GOT3 (cell line): ENCODE data around the gene PRSS2.

Source experiments
- DNase-seq: peaks from one replicate; lab custom pipeline; 2025; ENCODE audit warnings: mixed read lengths; lab: John Stamatoyannopoulos, UW

PRSS2 gene

DNA sequence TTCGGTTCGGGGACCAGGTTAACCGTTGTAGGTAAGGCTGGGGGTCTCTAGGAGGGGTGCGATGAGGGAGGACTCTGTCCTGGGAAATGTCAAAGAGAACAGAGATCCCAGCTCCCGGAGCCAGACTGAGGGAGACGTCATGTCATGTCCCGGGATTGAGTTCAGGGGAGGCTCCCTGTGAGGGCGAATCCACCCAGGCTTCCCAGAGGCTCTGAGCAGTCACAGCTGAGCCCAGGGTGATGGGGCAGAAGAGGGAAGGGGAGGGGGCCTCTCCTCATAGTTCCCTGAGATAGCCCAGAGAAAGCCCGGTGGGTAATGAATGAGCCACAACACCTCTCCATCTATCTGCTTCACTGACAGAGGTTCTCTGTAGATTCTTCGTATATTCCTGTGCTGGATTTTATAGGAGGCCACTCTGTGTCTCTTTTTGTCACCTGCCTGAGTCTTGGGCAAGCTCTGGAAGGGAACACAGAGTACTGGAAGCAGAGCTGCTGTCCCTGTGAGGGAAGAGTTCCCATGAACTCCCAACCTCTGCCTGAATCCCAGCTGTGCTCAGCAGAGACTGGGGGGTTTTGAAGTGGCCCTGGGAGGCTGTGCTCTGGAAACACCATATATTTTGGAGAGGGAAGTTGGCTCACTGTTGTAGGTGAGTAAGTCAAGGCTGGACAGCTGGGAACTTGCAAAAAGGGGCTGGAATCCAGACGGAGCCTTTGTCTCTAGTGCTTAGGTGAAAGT, 16.4 kb downstream of the PRSS2 start:
- no peak for DNase-seq

DNA sequence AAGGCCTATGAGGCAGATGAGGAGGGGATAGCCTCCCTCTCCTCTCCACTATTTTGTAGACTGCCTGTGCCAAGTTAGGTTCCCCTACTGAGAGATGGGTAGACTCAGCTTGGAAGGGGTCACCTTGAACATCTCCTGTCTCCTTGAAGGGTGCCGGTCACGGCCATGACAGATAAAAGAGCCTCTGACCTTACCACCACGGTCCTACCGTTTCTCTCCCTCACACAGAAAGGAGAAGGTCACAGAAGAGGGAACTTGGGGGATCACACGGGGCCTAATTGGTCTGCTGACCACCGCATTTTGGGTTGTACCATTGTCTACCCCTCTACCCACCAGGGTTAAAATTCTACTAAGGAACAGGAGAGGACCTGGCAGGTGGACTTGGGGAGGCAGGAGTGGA, 17.0 kb downstream of the PRSS2 start:
- DNase-seq, result no peak

DNA sequence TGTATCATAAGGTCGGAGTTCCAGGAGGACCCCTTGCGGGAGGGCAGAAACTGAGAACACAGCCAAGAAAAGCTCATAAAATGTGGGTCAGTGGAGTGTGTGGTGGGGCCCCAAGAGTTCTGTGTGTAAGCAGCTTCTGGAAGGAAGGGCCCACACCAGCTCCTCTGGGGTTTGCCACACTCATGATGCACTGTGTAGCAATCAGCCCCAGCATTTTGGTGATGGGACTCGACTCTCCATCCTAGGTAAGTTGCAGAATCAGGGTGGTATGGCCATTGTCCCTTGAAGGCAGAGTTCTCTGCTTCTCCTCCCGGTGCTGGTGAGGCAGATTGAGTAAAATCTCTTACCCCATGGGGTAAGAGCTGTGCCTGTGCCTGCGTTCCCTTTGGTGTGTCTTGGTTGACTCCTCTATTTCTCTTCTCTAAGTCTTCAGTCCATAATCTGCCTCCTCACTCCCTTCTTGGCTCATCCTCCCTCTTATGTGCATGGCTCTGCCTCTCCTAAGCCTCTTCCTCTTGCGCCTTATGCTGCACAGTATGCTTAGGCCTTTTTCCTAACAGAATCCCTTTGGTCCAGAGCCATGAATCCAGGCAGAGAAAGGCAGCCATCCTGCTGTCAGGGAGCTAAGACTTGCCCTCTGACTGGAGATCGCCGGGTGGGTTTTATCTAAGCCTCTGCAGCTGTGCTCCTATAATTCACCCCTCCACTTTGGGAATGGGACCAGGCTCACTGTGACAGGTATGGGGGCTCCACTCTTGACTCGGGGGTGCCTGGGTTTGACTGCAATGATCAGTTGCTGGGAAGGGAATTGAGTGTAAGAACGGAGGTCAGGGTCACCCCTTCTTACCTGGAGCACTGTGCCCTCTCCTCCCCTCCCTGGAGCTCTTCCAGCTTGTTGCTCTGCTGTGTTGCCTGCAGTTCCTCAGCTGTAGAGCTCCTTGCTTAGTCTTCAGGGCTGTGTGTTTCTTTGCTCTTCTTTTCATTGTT, 17.8 kb downstream of the PRSS2 start:
- no peak for DNase-seq

DNA sequence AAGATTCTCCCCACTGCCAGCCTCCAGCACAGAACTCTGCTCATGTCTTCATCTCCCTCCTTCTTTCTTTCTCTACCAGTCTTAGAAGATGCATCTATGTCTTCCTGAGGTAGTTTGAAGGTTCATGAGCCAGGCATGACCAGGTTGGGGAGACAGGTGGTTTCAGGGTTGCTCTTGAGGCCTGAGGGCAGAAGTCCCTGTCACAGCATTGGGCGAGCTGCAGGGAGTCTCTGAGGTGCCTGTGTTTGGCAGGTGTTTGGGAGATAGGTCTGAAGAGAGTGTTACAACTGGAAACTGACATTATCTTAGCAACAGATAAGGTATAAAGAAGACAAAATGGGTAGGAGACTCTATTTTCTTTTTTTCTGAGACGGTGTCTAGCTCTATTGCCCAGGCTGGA, 18.7 kb downstream of the PRSS2 start:
- DNase-seq, result no peak

DNA sequence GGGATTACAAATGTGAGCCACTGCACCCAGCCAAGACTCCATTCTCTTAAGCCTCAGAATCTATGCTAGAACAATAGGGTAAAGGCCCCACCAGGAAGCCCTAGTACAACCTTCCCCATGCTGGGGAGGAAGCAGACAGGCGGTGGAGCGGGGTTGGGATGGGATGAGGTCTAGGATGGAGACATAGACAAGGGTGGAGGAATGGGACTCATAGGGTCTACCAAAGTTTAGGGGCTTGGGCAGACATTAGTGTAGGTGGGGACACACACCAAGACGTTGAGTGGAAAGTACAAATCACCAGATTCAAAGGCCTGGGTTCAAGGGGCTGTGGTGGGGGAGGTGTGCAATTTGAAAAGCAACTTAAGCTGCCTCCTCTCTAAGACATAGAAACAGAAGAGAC, 19.3 kb downstream of the PRSS2 start:
- DNase-seq, result no peak

DNA sequence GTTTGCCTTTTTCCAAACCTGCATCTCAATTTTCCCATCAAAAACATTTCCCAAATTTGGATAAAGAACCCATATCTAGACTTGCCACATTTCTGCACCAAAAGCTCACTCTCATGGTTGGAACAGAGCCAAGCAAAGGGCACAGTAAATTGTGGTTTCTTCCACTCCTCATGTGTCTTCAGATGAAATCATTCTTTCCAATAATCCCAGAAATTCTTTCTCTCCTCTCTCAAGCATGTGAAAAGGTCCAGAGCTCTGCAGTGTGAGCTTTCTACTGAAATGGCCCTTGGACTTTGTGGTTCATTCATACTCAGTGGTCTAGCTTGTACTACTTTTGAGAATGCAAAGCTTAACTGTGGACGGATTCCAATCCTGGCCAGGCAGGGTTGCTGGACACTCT, 19.8 kb downstream of the PRSS2 start:
- DNase-seq, result no peak

DNA sequence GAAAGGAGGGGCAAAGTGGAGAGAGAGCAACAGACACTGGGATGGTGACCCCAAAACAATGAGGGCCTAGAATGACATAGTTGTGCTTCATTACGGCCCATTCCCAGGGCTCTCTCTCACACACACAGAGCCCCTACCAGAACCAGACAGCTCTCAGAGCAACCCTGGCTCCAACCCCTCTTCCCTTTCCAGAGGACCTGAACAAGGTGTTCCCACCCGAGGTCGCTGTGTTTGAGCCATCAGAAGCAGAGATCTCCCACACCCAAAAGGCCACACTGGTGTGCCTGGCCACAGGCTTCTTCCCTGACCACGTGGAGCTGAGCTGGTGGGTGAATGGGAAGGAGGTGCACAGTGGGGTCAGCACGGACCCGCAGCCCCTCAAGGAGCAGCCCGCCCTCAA, 20.7 kb downstream of the PRSS2 start:
- DNase-seq, result no peak

DNA sequence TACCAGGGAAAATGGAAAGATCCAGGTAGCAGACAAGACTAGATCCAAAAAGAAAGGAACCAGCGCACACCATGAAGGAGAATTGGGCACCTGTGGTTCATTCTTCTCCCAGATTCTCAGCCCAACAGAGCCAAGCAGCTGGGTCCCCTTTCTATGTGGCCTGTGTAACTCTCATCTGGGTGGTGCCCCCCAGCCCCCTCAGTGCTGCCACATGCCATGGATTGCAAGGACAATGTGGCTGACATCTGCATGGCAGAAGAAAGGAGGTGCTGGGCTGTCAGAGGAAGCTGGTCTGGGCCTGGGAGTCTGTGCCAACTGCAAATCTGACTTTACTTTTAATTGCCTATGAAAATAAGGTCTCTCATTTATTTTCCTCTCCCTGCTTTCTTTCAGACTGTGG, 21.4 kb downstream of the PRSS2 start:
- DNase-seq, result no peak

DNA sequence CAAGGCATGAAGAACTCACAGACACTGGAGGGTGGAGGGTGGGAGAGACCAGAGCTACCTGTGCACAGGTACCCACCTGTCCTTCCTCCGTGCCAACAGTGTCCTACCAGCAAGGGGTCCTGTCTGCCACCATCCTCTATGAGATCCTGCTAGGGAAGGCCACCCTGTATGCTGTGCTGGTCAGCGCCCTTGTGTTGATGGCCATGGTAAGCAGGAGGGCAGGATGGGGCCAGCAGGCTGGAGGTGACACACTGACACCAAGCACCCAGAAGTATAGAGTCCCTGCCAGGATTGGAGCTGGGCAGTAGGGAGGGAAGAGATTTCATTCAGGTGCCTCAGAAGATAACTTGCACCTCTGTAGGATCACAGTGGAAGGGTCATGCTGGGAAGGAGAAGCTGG, 21.8 kb downstream of the PRSS2 start:
- DNase-seq, result no peak

DNA sequence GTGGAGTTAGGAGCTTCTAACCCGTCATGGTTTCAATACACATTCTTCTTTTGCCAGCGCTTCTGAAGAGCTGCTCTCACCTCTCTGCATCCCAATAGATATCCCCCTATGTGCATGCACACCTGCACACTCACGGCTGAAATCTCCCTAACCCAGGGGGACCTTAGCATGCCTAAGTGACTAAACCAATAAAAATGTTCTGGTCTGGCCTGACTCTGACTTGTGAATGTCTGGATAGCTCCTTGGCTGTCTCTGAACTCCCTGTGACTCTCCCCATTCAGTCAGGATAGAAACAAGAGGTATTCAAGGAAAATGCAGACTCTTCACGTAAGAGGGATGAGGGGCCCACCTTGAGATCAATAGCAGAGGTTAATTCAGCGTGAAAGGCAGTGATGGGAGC, 22.4 kb downstream of the PRSS2 start:
- no peak for DNase-seq

DNA sequence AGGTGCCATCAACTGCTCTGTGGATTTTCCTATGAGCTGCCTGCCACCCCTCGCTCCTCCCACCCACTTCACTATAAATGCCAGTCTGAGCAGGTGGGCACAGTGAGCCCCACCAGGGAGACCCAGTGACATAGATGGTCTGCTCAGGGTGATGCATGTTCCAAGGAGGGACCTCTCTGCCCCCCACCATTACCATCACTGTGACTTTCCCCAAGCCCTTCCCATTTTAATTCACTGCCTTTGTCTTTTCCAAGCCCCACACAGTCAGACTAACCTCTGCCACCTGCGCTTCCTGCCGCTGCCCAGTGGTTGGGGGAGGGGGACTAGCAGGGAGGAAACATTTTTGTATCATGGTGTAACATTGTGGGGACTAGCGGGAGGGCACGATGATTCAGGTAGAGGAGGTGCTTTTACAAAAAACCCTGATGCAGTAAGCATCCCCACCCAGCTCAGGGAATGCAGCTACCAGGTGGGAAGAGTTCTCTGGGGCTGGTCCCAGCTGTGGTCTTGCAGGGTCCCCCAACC, 24.6 kb downstream of the PRSS2 start:
- DNase-seq, result no peak

DNA sequence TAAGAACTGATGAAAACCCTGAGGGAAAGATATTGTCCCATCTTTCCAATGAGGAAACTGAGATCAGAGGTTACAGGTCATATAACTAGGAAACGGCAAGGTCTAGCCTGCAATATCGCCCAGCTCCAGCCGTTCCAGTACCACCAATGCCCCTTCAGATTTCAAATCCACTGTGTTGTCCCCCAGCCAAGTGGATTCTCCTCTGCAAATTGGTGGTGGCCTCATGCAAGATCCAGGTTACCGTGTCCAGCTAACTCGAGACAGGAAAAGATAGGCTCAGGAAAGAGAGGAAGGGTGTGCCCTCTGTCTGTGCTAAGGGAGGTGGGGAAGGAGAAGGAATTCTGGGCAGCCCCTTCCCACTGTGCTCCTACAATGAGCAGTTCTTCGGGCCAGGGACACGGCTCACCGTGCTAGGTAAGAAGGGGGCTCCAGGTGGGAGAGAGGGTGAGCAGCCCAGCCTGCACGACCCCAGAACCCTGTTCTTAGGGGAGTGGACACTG, 25.3 kb downstream of the PRSS2 start:
- DNase-seq, result no peak

DNA sequence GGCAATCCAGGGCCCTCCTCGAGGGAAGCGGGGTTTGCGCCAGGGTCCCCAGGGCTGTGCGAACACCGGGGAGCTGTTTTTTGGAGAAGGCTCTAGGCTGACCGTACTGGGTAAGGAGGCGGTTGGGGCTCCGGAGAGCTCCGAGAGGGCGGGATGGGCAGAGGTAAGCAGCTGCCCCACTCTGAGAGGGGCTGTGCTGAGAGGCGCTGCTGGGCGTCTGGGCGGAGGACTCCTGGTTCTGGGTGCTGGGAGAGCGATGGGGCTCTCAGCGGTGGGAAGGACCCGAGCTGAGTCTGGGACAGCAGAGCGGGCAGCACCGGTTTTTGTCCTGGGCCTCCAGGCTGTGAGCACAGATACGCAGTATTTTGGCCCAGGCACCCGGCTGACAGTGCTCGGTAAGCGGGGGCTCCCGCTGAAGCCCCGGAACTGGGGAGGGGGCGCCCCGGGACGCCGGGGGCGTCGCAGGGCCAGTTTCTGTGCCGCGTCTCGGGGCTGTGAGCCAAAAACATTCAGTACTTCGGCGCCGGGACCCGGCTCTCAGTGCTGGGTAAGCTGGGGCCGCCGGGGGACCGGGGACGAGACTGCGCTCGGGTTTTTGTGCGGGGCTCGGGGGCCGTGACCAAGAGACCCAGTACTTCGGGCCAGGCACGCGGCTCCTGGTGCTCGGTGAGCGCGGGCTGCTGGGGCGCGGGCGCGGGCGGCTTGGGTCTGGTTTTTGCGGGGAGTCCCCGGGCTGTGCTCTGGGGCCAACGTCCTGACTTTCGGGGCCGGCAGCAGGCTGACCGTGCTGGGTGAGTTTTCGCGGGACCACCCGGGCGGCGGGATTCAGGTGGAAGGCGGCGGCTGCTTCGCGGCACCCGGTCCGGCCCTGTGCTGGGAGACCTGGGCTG, 26.0 kb downstream of the PRSS2 start:
- DNase-seq, result no peak

DNA sequence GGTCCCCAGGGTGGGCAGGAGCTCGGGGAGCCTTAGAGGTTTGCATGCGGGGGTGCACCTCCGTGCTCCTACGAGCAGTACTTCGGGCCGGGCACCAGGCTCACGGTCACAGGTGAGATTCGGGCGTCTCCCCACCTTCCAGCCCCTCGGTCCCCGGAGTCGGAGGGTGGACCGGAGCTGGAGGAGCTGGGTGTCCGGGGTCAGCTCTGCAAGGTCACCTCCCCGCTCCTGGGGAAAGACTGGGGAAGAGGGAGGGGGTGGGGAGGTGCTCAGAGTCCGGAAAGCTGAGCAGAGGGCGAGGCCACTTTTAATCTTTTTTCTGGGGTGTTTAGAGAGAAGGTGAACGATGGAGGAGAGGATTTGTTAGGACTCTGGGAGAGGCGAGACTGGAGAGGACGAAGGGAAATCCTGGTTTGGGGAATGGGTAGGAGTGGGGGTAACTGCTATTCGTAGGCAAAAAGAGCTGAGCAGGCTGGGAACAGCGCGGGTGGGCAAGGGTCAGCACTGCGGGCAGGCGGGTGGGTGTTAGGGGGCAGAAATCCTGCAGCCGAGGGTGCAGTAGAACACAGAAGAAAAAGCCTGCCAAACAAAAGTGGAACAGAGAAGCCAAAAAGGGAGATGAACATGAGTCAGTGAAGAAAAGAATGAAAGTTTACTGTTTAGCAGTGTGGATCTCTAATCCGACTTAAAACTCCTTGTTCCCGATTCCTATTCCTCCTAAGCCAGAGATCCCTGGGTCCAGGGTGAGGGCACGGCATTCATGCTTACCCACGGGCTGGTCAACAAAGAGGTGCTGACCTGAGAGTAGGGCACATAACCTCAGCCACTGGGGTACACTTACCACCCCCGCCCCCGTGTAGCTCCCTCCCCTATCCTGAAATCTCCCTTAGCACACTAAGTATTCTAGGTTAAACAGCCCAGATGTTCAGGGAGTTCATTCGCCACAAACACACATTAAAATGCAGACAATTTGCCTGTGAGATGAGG, 26.9 kb downstream of the PRSS2 start:
- DNase-seq, result no peak

DNA sequence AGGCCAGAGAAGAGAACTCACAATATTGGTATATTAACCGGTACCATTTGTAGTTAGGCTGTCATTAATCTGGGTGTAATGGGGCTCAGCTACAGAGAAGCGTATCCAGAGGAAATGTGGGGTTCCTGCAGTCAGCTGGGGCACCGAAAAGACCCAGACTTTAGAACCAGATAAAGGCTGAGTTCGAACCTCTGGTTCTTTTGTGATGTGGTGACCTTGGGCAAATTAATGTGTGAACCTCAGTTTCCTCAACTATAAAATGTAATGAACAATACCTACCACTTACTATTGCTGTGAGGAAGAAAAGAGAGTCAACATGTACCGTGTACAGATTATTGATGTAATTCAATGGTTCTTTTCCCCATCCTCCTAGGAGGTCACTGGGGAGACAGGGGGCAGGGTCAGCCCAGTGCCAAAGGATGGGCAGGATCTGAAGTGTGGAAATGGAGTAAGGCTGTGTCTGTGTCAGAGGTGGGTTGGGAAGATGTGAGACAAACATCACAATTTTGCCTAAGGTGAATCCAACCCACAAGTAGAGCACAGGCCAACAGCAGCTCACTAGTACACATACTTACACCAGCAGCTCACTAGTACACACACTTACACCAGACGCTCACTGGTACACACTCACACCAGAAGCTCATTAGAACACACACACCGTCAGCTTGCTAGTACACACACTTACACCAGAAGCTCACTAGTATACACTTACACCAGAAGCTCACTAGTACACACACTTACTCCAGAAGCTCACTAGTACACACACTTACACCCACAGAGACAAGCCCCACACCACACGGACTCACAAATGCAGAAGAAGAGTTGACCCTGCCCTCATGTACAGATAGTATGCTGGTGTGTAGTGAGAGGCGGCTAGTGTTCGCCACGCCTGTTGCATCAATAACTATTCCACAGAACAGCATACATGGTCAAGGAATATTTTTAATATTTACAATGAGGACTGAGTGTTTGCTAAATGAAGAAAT, 28.0 kb downstream of the PRSS2 start:
- DNase-seq, result no peak

DNA sequence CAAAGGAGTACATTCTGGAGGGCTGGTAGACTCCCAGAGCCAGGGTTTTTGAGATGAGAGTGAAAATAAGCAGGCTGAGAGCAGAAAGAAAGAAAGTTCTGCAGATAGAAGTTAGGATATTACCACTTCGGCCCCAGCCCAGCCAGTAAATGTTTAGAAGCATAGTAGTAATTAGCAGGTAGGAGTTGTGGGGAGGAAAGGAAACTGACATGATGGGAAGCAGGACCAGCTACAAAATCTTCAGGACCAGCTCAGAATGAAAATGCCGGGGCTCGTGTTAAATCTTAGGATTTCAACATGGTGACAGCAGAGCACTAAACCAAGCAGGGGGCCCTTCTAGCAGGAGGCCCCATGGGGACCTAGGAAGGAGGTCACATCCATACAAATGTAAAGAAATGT, 28.7 kb downstream of the PRSS2 start:
- DNase-seq, result no peak

DNA sequence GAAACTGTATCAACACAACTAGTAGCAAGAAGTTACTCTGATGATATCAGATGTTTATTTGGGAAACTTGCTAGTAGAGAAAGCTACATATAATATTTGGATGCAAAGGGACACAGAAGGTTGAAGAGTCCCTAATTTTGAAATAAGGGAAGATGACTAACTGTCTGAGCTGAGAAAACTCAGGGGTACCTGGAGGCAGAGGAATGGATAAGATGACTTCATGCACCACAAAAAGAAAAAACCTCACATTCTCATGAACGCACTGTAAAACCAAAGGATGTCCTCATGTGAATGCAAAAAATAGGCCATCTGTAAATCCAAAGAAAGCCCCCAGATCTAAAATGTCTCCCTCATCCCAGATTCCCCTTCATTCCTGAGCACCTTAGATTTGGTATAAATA, 29.3 kb downstream of the PRSS2 start:
- DNase-seq, result no peak

DNA sequence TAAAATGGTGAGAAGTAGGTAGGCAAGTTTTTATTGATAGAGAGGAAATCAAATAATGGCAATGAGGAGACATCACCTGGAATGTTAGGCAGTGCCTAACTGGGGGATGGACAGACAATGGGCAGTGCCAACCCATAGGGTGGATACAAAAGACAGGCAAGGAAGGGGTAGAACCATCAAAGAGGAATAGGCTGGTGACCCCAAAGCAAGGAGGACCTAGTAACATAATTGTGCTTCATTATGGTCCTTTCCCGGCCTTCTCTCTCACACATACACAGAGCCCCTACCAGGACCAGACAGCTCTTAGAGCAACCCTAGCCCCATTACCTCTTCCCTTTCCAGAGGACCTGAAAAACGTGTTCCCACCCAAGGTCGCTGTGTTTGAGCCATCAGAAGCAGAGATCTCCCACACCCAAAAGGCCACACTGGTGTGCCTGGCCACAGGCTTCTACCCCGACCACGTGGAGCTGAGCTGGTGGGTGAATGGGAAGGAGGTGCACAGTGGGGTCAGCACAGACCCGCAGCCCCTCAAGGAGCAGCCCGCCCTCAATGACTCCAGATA, 30.0 kb downstream of the PRSS2 start:
- DNase-seq, result no peak
